Lower leg skin (tissue), 4 donors: Measurements from ENCODE around the gene ZNF101. TPM values are rescaled to one million over a fixed set of nuclear protein-coding genes. Genes with fewer than 3 reads are reported as not detected.
"Not testable (repeated sequence)": the region's sequence is repeated elsewhere in the genome, so short reads cannot be mapped to it uniquely, and the experiment has no call there.

Experiments used
- DNase-seq, 2 donors: peaks; one replicate each; pipeline ENCODE4 v3.0.0-alpha.2; 2019; ENCODE audit warnings: low spot score in 2 of 2
- H3K4me3 ChIP-seq: fragments of 200-600 bp; sonication (generic); 2 replicates; pipeline ENCODE4 v1.5.1; 2017; ENCODE audit warnings: mild to moderate bottlenecking, low read depth; ENCODE audit not compliant: poor library complexity, severe bottlenecking
- POLR2A ChIP-seq, 2 donors: fragments of 450-650 bp; IDR thresholded peaks; one replicate each; pipeline ENCODE4 v1.6.1; 2016 to 2017; ENCODE audit warnings: antibody characterized with exemption in 2 of 2, mild to moderate bottlenecking in 1 of 2, moderate library complexity in 1 of 2
- WGBS, 2 donors: methylation state at CpG; one replicate each; pipeline ENCODE4 v1.1.5; 2018; 5-methylcytosine and 5-hydroxymethylcytosine counted together
- intact Hi-C: fragments of 100-400 bp; cut with DNase I; formaldehyde crosslinking; loops from one replicate; pipeline ENCODE4 v1.15.0; 2023; ENCODE audit warnings: low total_unique reads
- total RNA-seq, 4 donors: library from RNA; depleted of rRNA; stranded (reverse); fragments of >200 nt; gene quantifications; one replicate each; pipeline ENCODE4 v1.1.0, GENCODE V29; 2016
- TF ChIP-seq, protein P1 (sequence below), 3 donors: fragments of 450-650 bp; IDR thresholded peaks; one replicate each; pipeline ENCODE4 v1.5.1; 2016; ENCODE audit warnings: antibody characterized with exemption in 3 of 3, mild to moderate bottlenecking in 3 of 3, moderate library complexity in 2 of 3

The ZNF101 gene
- total RNA-seq, 4 donors from 2014 or later = 4.5 to 18.6 (median 7.2) TPM

DNA sequence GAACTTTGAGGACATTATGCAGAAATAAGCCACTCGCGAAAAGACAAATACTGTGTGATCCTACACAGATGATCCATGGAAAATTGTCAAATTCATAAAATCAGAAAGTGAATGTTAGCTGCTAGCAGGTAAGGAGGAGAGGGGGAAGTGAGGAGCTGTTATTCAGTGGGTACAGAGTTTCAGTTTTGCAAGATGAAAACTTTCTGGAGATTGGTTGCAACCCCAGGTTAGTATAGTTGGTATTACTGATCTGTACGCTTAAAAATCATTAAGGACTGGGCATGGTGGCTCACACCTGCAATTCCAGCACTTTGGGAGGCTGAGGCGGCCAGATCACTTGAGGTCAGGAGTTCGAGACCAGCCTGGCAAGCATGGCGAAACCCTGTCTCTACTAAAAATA, 17.9 kb downstream of the ZNF101 start:
- whole genome bisulfite sequencing, 2 donors = 97 to 99% methylated on average over 6 of the region's 6 CpGs
- no peak for DNase-seq
- TF ChIP-seq, protein P1, sequence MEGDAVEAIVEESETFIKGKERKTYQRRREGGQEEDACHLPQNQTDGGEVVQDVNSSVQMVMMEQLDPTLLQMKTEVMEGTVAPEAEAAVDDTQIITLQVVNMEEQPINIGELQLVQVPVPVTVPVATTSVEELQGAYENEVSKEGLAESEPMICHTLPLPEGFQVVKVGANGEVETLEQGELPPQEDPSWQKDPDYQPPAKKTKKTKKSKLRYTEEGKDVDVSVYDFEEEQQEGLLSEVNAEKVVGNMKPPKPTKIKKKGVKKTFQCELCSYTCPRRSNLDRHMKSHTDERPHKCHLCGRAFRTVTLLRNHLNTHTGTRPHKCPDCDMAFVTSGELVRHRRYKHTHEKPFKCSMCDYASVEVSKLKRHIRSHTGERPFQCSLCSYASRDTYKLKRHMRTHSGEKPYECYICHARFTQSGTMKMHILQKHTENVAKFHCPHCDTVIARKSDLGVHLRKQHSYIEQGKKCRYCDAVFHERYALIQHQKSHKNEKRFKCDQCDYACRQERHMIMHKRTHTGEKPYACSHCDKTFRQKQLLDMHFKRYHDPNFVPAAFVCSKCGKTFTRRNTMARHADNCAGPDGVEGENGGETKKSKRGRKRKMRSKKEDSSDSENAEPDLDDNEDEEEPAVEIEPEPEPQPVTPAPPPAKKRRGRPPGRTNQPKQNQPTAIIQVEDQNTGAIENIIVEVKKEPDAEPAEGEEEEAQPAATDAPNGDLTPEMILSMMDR (IDR thresholded peaks at IDR 0.05) = no peak
- TF ChIP-seq POLR2A (IDR thresholded peaks at IDR 0.05) = no peak
- intact Hi-C loops = no loop called here
- no peak overlapping the region for H3K4me3 ChIP-seq

DNA sequence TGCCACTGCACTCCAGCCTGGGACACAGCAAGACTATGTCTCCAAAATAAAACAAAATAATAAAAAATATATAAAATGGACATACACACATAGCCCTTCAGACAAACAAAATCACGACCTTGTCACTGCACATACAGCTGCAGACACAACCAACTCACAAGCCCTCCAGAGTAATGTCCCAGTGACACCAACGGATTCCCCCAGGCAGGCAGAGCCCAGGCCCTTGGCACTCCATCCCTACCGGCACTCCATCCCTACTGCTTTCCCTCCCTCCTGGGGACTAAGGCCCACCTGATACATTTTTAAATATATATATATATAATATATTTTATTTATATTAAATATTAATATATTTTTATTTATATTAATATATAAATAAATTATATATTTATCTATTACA, 18.5 kb downstream of the ZNF101 start:
- no peak for DNase-seq
- WGBS, 2 donors = 95% methylated on average over 3 of the region's 3 CpGs
- H3K4me3 ChIP-seq = no peak overlapping the region
- intact Hi-C loops = no loop called here
- no peak for TF ChIP-seq POLR2A (IDR thresholded peaks at IDR 0.05)
- TF ChIP-seq, protein P1 (IDR thresholded peaks at IDR 0.05) = no peak

DNA sequence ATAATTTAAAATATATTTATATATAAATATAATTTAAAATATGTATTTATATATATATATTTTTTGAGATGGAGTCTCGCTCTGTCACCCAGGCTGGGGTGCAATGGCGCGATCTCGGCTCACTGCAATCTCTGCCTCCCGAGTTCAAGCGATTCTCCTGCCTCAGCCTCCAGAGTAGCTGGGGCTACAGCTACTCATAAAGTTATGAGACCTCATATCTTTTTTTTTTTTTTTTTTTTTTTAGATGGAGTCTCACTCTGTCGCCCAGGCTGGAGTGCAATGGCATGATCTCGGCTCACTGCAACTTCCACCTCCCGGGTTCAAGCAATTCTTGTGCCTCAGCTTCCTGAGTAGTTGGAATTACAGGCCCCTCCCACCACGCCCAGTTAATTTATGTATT, 20.4 kb downstream of the ZNF101 start:
- DNase-seq, intact Hi-C loops, H3K4me3 ChIP-seq: not testable (repeated sequence)
- WGBS, 2 donors = 97 to 98% methylated on average over 10 of the region's 10 CpGs

DNA sequence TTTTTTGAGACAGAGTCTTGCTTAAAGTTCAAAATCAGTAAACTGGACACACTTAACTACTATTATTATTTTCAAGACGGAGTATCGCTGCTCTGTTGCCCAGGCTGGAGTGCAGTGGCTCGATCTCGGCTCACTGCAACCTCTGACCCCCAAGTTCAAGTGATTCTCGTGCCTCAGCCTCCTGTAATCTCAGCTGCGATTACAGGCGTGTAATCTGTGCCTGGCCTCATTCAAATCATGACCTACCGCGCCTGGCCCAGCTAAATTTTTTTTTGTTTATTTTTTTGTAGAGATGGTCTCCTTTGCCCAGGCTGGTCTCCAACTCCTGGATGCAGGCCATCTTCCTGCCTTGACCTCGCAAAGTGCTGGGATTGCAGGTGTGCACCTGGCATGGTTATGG, 23.0 kb downstream of the ZNF101 start:
- DNase-seq = no peak
- WGBS, 2 donors = 85 to 92% methylated on average over 10 of the region's 10 CpGs
- TF ChIP-seq, protein P1 (IDR thresholded peaks at IDR 0.05) = no peak
- no peak for TF ChIP-seq POLR2A (IDR thresholded peaks at IDR 0.05)
- intact Hi-C loops = no loop called here
- H3K4me3 ChIP-seq = no peak overlapping the region

DNA sequence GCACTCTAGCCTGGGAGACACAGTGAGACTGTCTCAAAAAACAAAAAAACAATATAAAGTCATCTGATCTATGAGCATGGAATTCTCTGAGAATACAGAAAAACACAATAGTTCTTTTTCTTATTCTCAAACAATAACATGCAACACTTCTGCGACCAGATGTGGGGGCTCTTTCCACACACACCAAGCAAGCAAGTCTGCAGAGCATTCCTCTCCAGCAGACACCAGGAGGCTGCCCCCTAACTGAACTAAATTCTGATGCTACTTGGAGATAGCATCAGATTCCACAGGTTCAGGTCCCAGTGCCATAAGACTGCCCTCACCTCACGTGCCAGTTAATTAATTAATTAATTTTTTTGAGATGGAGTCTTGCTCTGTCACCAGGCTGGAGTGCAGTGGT, 27.7 kb downstream of the ZNF101 start:
- intact Hi-C loops = no loop called here
- TF ChIP-seq POLR2A (IDR thresholded peaks at IDR 0.05) = no peak
- TF ChIP-seq, protein P1 (IDR thresholded peaks at IDR 0.05) = no peak
- 54 to 71% methylated on average over 2 of the region's 2 CpGs for WGBS, 2 donors
- no peak overlapping the region for H3K4me3 ChIP-seq
- DNase-seq = no peak

DNA sequence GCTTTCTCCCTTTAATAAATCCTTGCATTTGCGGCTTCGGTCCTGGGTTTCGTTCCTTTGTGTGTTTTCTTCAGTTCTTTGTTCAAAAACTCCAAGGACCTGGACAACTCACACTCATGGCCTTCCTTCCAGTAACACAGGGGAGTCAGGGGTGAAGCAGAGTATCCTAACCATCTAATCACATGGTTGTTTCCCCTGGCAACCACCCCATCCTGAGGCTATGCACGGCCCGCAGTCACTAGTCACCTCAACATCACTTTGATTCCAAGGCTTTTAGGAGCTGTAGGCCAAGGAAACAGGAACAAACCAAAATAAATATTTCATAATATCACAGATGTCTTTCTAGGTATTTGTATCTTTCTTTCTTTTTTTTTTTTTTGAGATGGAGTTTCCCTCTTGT, 28.9 kb downstream of the ZNF101 start:
- 90 to 92% methylated on average over 5 of the region's 5 CpGs for WGBS, 2 donors
- no peak for DNase-seq
- intact Hi-C loops = no loop called here
- H3K4me3 ChIP-seq = no peak overlapping the region
- no peak for TF ChIP-seq POLR2A (IDR thresholded peaks at IDR 0.05)
- TF ChIP-seq, protein P1 (IDR thresholded peaks at IDR 0.05) = no peak

DNA sequence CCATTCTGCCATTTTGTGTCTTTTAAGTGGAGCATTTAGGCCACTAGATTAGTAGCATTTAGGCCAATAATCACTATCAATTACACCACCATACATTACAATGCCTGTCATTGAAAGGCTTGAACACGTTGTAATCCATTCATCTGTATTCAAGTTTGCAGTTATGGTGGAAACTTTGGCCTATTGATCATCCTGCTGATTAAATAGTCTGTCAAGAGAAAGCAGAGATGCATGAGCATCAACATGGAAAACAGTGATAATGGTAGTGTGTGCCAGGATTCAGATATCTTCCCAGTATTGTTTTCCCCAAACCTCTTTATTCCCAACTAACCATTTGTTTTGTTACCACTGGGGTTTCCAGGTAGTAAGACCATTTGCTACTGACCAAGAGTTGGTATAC, 31.9 kb downstream of the ZNF101 start:
- DNase-seq, intact Hi-C loops, H3K4me3 ChIP-seq: not testable (repeated sequence)
- 95 to 100% methylated on average over 1 of the region's 1 CpG for WGBS, 2 donors
